ENCODE results near the gene POU6F2.

GRCh38 chr7:39192476-39192875, 214.8 kb downstream of the POU6F2 start:
- TF ChIP-seq ZKSCAN8 (CRISPR knock-in tag; IDR thresholded peaks at IDR 0.05) (no peak), ATF7 (IDR thresholded peaks at IDR 0.05) (no peak), STAT6 (CRISPR knock-in tag; IDR thresholded peaks at IDR 0.05) (no peak), HDAC1 (IDR thresholded peaks at IDR 0.05) (no peak), ZZZ3 (IDR thresholded peaks at IDR 0.05) (no peak), SMC3 (conservative IDR thresholded peaks at IDR 0.05; ENCODE audit: insufficient read depth, low read depth, low read length) (no peak), MED1 (CRISPR knock-in tag; IDR thresholded peaks at IDR 0.05; ENCODE audit: borderline replicate concordance) (no peak)
